Sciatic nerve (tissue), 2 donors: Measurements from ENCODE around the gene SDHC. TPM values are rescaled to one million over a fixed set of nuclear protein-coding genes. Genes with fewer than 3 reads are reported as not detected.
A peak's percentile ranks its signal among the peaks of the same experiment; 100 is the strongest.
"Not testable (repeated sequence)": the region's sequence is repeated elsewhere in the genome, so short reads cannot be mapped to it uniquely, and the experiment has no call there.

ENCODE experiments used
- ATAC-seq: fragments of 200-7000 bp; cut with Tn5 transposase; one replicate; pipeline ENCODE4 v1.9.1; 2020; ENCODE audit warnings: mild to moderate bottlenecking, moderate library complexity
- DNase-seq: peaks from one replicate; pipeline ENCODE4 v3.0.0-alpha.2; 2020; ENCODE audit warnings: low spot score
- intact Hi-C: fragments of 100-400 bp; cut with DNase I; formaldehyde crosslinking; loops from one replicate; pipeline ENCODE4 v1.14.2; 2022
- total RNA-seq: library from RNA; stranded (reverse); fragmentation: NEBNext Ultra II Directional; extraction: Animal tissue kit (Norgen Biotek cat#: 25700); gene quantifications from one replicate; pipeline ENCODE4 v1.2.1, GENCODE V29; 2021
- donor health status: DM: no; HTN: no; CAD: no.
- donor health status: DM: no; HTN: no; CAD: no.

The SDHC gene
- total RNA-seq, 1 donor from 2014 or later = 124 TPM

GRCh38 chr1:161373442-161373841, 59.3 kb downstream of the SDHC start:
- intact Hi-C loops = no loop called here
- DNase-seq (no peak), ATAC-seq (no peak)

GRCh38 chr1:161374373-161374772, 60.2 kb downstream of the SDHC start:
- intact Hi-C loops = no loop called here
- no peak for ATAC-seq
- DNase-seq = no peak

GRCh38 chr1:161378014-161378413, 63.8 kb downstream of the SDHC start:
- intact Hi-C loops = no loop called here
- ATAC-seq (no peak), DNase-seq (no peak)

- ATAC-seq (no peak), DNase-seq (no peak)
- intact Hi-C loops = no loop called here
These were observed 64.9 kb downstream of the SDHC start for GRCh38 chr1:161379071-161379470.

GRCh38 chr1:161381707-161382106, 67.5 kb downstream of the SDHC start:
- intact Hi-C loops = loop anchor here (5.0 to 10.0 kb wide), 2 partner anchors 154 to 187 kb away; partner anchors contain the start of genes ADAMTS4 and TOMM40L
- no peak for DNase-seq
- ATAC-seq = no peak

- intact Hi-C loops = loop anchor here (5.0 to 10.0 kb wide), 2 partner anchors 155 to 188 kb away; partner anchors contain the start of genes ADAMTS4 and TOMM40L
- ATAC-seq = peak; percentile 88
- no peak for DNase-seq
These were observed 68.2 kb downstream of the SDHC start for GRCh38 chr1:161382214-161383019.

GRCh38 chr1:161388639-161389038, 74.5 kb downstream of the SDHC start:
- ATAC-seq (no peak), DNase-seq (no peak)
- intact Hi-C loops = loop anchor here (10.0 kb wide), 1 partner anchor 194 kb away; the partner anchor contains the start of gene ADAMTS4

GRCh38 chr1:161389158-161389557, 75.0 kb downstream of the SDHC start:
- not testable (repeated sequence) for ATAC-seq, DNase-seq
- intact Hi-C loops = loop anchor here (10.0 kb wide), 1 partner anchor 194 kb away; the partner anchor contains the start of gene ADAMTS4

- DNase-seq = peak; percentile 100
- intact Hi-C loops = loop anchor here (10.0 kb wide), 1 partner anchor 195 kb away; the partner anchor contains the start of gene ADAMTS4
- ATAC-seq = peak; percentile 97
These were observed 75.7 kb downstream of the SDHC start for GRCh38 chr1:161389691-161390558.

- intact Hi-C loops = no loop called here
These were observed 76.3 kb downstream of the SDHC start for GRCh38 chr1:161390559-161390858.

GRCh38 chr1:161391136-161391535, 77.0 kb downstream of the SDHC start:
- ATAC-seq, intact Hi-C loops, DNase-seq: not testable (repeated sequence)

More at GRCh38 chr1:161390559-161390858, 76.3 kb downstream of the SDHC start:
- DNase-seq = no peak
- no peak for ATAC-seq

- DNase-seq = no peak
- intact Hi-C loops = no loop called here
- no peak for ATAC-seq
These were observed 77.4 kb downstream of the SDHC start for GRCh38 chr1:161391611-161392010.

- no peak for ATAC-seq
- intact Hi-C loops = no loop called here
- DNase-seq = no peak
These were observed 79.0 kb downstream of the SDHC start for GRCh38 chr1:161393151-161393550.

GRCh38 chr1:161397038-161397437, 82.9 kb downstream of the SDHC start:
- DNase-seq, ATAC-seq, intact Hi-C loops: not testable (repeated sequence)

GRCh38 chr1:161398900-161399256, 84.7 kb downstream of the SDHC start:
- DNase-seq (no peak), ATAC-seq (peak; percentile 49)
- intact Hi-C loops = no loop called here

- peak; percentile 94 for DNase-seq
- intact Hi-C loops = no loop called here
- peak; percentile 95 for ATAC-seq
These were observed 85.2 kb downstream of the SDHC start for GRCh38 chr1:161399257-161399998.

- no peak for DNase-seq
- ATAC-seq = no peak
- intact Hi-C loops = no loop called here
These were observed 88.3 kb downstream of the SDHC start for GRCh38 chr1:161402446-161402845.

- no peak for ATAC-seq
- no peak for DNase-seq
- intact Hi-C loops = no loop called here
These were observed 89.9 kb downstream of the SDHC start for GRCh38 chr1:161404051-161404597.

GRCh38 chr1:161406551-161406950, 92.4 kb downstream of the SDHC start:
- DNase-seq, intact Hi-C loops, ATAC-seq: not testable (repeated sequence)
